NB4 (cell line): Measurements from ENCODE around the gene ZBTB40.

ENCODE experiments used
- DNase-seq: peaks from one replicate; pipeline ENCODE4 v3.0.0; 2010; ENCODE audit warnings: low read depth
- H3K4me3 ChIP-seq: one replicate; pipeline ENCODE4 v1.5.1; 2011; ENCODE audit warnings: mild to moderate bottlenecking, low read depth, low read length, moderate library complexity
- MYC ChIP-seq: IDR thresholded peaks from 2 replicates; pipeline ENCODE4 v1.6.1; 2011; ENCODE audit warnings: low read depth, low read length
- POLR2A ChIP-seq: IDR thresholded peaks from 2 replicates; pipeline ENCODE4 v1.6.1; 2011; ENCODE audit warnings: mild to moderate bottlenecking; ENCODE audit not compliant: insufficient read length; ENCODE audit errors: extremely low read depth
- TF ChIP-seq, protein P1 (sequence below): IDR thresholded peaks from 2 replicates; pipeline ENCODE4 v1.6.1; 2011; ENCODE audit warnings: low read depth, low read length
- TF ChIP-seq, protein P2 (sequence below): IDR thresholded peaks from one replicate; pipeline ENCODE4 v1.5.1; 2012; ENCODE audit warnings: low read depth, low read length

ZBTB40 gene

DNA sequence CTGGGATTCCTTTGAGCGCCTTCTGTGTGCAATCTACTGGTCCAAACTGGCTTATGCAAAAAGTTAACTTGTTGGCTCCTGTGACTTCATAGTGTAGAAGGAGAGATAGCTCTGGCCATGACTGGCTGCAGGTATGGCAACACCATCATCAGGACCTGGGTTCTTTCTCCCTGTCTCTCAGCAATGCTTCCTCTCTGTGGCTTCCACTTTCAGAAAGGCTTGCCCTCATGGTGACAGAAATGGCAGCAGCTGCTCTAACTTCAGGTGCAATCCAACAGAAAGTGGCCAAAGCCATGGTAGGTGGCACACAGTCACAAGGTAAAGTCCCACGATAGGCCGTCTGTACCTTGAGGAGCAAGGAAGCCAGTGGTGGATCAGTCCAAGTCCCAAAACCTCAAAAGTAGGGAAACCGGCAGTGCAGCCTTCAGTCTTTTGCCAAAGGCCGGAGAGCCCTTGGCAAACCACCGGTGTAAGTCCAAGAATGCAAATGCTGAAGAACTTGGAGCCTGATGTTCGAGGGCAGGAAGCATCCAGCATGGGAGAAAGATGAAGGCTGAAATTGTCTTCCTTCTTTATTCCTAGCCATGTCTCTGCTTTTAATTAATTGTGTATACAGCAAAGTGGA is 45.0 kb downstream of the ZBTB40 start:
- DNase-seq, result no peak
- TF ChIP-seq, protein P1, sequence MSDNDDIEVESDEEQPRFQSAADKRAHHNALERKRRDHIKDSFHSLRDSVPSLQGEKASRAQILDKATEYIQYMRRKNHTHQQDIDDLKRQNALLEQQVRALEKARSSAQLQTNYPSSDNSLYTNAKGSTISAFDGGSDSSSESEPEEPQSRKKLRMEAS, result no peak
- no peak overlapping the region for H3K4me3 ChIP-seq

DNA sequence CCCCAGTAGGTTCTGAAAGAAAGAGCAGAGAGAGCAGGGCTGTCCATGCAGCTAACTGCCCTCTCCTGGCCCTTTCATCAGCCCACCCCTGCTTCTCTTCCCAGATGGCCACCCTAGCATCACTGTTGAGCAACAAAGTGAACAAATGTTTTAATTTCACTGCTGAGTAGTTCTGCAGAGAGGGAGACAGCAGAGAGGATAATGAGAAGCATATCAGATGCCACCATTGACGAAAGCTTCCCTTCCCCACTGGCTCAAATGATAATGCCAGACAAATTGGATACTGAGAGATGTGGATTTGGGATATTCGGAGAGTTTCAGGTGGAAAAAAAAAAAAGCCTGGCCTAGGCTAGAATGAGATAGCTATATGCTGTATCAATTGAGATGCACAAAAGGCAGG is 46.8 kb downstream of the ZBTB40 start:
- no peak for DNase-seq
- TF ChIP-seq MYC (no peak), POLR2A (no peak)
- TF ChIP-seq, protein P1, result no peak
- TF ChIP-seq, protein P2, sequence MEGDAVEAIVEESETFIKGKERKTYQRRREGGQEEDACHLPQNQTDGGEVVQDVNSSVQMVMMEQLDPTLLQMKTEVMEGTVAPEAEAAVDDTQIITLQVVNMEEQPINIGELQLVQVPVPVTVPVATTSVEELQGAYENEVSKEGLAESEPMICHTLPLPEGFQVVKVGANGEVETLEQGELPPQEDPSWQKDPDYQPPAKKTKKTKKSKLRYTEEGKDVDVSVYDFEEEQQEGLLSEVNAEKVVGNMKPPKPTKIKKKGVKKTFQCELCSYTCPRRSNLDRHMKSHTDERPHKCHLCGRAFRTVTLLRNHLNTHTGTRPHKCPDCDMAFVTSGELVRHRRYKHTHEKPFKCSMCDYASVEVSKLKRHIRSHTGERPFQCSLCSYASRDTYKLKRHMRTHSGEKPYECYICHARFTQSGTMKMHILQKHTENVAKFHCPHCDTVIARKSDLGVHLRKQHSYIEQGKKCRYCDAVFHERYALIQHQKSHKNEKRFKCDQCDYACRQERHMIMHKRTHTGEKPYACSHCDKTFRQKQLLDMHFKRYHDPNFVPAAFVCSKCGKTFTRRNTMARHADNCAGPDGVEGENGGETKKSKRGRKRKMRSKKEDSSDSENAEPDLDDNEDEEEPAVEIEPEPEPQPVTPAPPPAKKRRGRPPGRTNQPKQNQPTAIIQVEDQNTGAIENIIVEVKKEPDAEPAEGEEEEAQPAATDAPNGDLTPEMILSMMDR, result no peak
- H3K4me3 ChIP-seq, result no peak overlapping the region

DNA sequence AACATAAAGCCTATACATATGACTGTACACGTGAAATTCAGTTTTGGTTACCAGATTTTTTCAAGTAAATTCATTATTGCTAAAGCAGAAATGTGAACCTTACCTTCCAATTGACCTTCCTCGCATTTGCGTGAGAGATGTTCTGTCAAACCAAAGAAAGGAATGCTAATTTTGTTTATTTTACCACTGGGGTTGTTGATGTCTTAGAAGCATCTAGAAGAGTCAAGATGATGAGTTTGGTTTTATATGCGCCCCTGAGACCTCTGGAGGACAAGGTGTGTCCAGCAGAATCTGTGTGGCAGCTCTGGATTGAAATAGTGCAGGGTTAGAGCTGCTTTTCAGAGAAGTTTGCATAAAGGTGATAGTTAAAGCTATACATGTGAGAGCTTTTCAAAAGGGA is 48.4 kb downstream of the ZBTB40 start:
- TF ChIP-seq, protein P1, result no peak
- TF ChIP-seq, protein P2, result no peak
- TF ChIP-seq POLR2A, result no peak
- TF ChIP-seq MYC, result no peak
- no peak for DNase-seq
- H3K4me3 ChIP-seq, result no peak overlapping the region

DNA sequence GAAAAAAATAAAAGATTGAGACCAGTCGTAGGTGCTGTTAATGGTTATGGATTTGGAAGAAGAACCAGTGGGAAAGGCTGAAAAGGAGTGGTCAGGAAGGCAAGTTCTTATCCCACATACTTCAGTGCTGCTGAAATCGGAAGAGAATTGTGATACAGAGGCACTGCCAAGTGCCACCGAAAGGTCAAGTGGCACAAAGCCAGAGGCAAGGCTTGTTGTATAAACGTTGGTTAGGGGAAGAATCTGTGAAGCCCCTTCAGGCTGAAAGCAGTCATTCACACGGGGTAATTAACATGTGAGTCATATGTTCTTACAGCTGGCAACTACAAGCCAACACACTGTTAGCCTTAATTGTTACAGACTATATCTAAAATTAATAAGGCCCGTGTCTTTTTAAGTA is 48.8 kb downstream of the ZBTB40 start:
- H3K4me3 ChIP-seq, result no peak overlapping the region
- no peak for DNase-seq
- TF ChIP-seq MYC, result no peak
- TF ChIP-seq, protein P2, result no peak
- no peak for TF ChIP-seq POLR2A
- TF ChIP-seq, protein P1, result no peak

DNA sequence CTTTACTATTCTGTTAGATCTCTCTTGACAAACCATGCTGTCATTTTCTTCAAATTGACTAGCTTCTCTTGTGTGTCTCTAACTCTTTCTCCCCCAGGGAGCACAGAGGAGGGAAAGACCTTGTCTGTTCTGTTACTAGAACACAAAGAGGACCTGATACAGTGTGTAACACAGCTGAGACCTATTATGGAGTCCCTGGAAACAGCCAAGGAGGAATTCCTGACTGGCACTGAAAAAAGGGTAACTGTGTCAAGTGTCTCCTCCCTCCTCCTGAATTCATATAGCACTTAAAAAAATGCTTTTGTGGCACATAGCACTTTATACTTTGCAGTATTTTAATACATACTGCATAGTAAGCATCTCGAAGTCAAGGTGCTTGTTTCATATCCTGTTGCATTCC is 50.6 kb downstream of the ZBTB40 start:
- no peak overlapping the region for H3K4me3 ChIP-seq
- DNase-seq, result no peak
- TF ChIP-seq, protein P2, result no peak
- no peak for TF ChIP-seq POLR2A
- no peak for TF ChIP-seq MYC
- TF ChIP-seq, protein P1, result no peak

DNA sequence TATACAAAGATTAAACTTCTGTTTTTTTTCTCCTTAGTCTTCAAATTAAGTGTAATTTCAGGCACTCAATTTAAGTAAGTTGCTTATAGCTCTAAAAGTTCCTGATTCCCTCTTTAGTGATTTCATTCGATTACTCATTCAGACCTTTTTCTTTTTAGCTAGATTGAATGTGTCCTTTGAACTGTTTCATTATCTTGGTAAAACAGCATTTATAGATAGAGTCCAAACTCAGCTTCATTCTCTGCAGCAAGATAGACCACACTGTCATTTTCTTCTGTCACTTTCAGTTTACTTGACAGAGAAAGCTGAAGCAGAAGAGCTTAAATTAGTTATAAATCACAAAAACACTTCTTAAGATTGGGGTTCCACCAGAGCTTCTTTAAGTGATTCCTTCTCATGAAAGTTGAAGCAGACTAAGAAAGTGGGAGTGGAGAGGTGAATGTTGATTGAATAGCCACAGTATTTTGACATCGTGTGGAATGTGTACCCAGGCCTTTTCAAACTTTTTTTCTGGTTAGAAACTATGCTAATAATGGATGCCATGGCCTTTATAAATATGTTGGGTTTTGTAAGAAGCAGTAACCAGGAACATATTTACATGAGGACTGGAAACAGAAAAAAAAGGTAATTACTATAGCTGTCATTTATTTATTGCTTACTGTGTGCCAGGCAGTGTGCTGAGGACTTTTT is 52.2 kb downstream of the ZBTB40 start:
- TF ChIP-seq, protein P1, result no peak
- no peak for TF ChIP-seq POLR2A
- TF ChIP-seq, protein P2, result no peak
- no peak for TF ChIP-seq MYC
- no peak for DNase-seq
- H3K4me3 ChIP-seq, result no peak overlapping the region
